Breast epithelium (tissue), 3 donors: ENCODE data around the gene NEDD4L.

Experiments used
- CTCF ChIP-seq, 3 donors: fragments of 450-650 bp; IDR thresholded peaks; one replicate each; pipeline ENCODE4 v1.5.1; 2016 to 2017; ENCODE audit warnings: antibody characterized with exemption in 3 of 3, mild to moderate bottlenecking in 3 of 3, moderate library complexity in 3 of 3
- POLR2A ChIP-seq: fragments of 450-650 bp; IDR thresholded peaks from one replicate; pipeline ENCODE4 v1.6.1; 2016; ENCODE audit warnings: antibody characterized with exemption, mild to moderate bottlenecking, moderate library complexity

DNA sequence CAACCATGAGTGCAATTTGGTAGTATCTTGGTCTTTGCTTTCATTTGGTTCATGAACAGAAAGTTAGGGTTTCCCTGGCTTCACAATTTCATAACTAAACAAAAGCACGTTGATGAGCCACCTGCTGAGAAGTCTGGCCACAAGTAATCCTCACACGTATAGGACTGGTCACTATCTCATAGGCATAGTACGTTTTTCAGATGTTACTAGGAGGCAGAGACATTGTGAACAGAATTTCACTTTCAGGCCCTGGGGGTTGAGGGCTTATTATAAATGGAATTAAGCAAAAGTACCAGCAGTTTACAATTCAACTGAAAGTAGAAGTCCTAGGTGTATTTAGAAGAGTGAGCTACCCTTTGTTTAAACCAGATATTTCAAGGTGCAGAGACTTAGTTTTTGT is 307.8 kb downstream of the NEDD4L start:
- TF ChIP-seq CTCF (IDR thresholded peaks at IDR 0.05) (no peak), POLR2A (no peak)
